Ecto neural progenitor cell (in vitro differentiated cells): Measurements from ENCODE around the gene BACH1.

Experiments
- DNase-seq: peaks from one replicate; pipeline ENCODE4 v3.0.0-alpha.2; 2018; ENCODE audit warnings: low spot score

The BACH1 gene

GRCh38 chr21:29382030-29382654, 83.4 kb downstream of the BACH1 start:
- DNase-seq = no peak

- DNase-seq = no peak
Measured at GRCh38 chr21:29384683-29385359, 86.1 kb downstream of the BACH1 start.

- no peak for DNase-seq
Measured at GRCh38 chr21:29385934-29386520, 87.3 kb downstream of the BACH1 start.

GRCh38 chr21:29386803-29387202, 88.1 kb downstream of the BACH1 start:
- no peak for DNase-seq

GRCh38 chr21:29387598-29387997, 88.9 kb downstream of the BACH1 start:
- no peak for DNase-seq

- DNase-seq = no peak
Measured at GRCh38 chr21:29389136-29389535, 90.4 kb downstream of the BACH1 start.

GRCh38 chr21:29390778-29391177, 92.1 kb downstream of the BACH1 start:
- no peak for DNase-seq

- DNase-seq = no peak
Measured at GRCh38 chr21:29394051-29394450, 95.3 kb downstream of the BACH1 start.
